ENCODE data around the gene SHTN1. TPM values are rescaled to one million over a fixed set of nuclear protein-coding genes. Genes with fewer than 3 reads are reported as not detected.
A peak's percentile ranks its signal among the peaks of the same experiment; 100 is the strongest.

SHTN1 gene
- total and polyA plus RNA-seq, 2 donors from 2014 or later = 14.0 to 44.2 TPM

- no peak overlapping the region for H3K27ac ChIP-seq (ENCODE audit: low read depth in 2 of 2, low read length in 2 of 2)
- no peaks in the 10 kb centered on the region for H3K27me3 ChIP-seq (ENCODE audit: control insufficient read depth, insufficient read depth, low read length)
- H3K4me3 ChIP-seq (ENCODE audit: low read length in 3 of 3) = no peak overlapping the region
- DNase-seq (no peak), FAIRE-seq (no peak)
- H3K36me3 ChIP-seq (ENCODE audit: control insufficient read depth in 2 of 3, insufficient read depth in 3 of 3, low read length in 3 of 3) = no peaks in the 10 kb centered on the region
- H3K9me3 ChIP-seq (ENCODE audit: control insufficient read depth in 2 of 3, insufficient read depth in 1 of 3, low read length in 3 of 3) = no peaks in the 10 kb centered on the region
- H3K4me1 ChIP-seq (ENCODE audit: control insufficient read depth in 2 of 3, insufficient read depth in 2 of 3, low read depth in 1 of 3, low read length in 3 of 3) = no peaks in the 10 kb centered on the region
- no peak for TF ChIP-seq CTCF (IDR thresholded peaks at IDR 0.05; ENCODE audit: borderline replicate concordance, extremely low read depth, insufficient read depth)
- no peak overlapping the region for H3K9ac ChIP-seq (ENCODE audit: low read length in 3 of 3)
- intact Hi-C loops (cut with DNase I) = no loop called here
Measured at GRCh38 chr10:116882639-116883038, 122.3 kb downstream of the SHTN1 start.

- H3K27ac ChIP-seq (ENCODE audit: low read depth in 2 of 2, low read length in 2 of 2) = no peak overlapping the region
- intact Hi-C loops (cut with DNase I) = no loop called here
- no peak overlapping the region for H3K4me3 ChIP-seq (ENCODE audit: low read length in 3 of 3)
- H3K9me3 ChIP-seq (ENCODE audit: control insufficient read depth in 2 of 3, insufficient read depth in 1 of 3, low read length in 3 of 3) = no peaks in the 10 kb centered on the region
- no peak overlapping the region for H3K9ac ChIP-seq (ENCODE audit: low read length in 3 of 3)
- H3K36me3 ChIP-seq (ENCODE audit: control insufficient read depth in 2 of 3, insufficient read depth in 3 of 3, low read length in 3 of 3) = no peaks in the 10 kb centered on the region
- H3K4me1 ChIP-seq (ENCODE audit: control insufficient read depth in 2 of 3, insufficient read depth in 2 of 3, low read depth in 1 of 3, low read length in 3 of 3) = no peaks in the 10 kb centered on the region
- no peak for TF ChIP-seq CTCF (IDR thresholded peaks at IDR 0.05; ENCODE audit: borderline replicate concordance, extremely low read depth, insufficient read depth)
- H3K27me3 ChIP-seq (ENCODE audit: control insufficient read depth, insufficient read depth, low read length) = no peaks in the 10 kb centered on the region
- DNase-seq = peak in 1 of 5 donors; percentile 29
- FAIRE-seq = no peak
Measured at GRCh38 chr10:116880716-116881482, 124.1 kb downstream of the SHTN1 start.

GRCh38 chr10:116879817-116880216, 125.2 kb downstream of the SHTN1 start:
- FAIRE-seq = no peak
- no peaks in the 10 kb centered on the region for H3K36me3 ChIP-seq (ENCODE audit: control insufficient read depth in 2 of 3, insufficient read depth in 3 of 3, low read length in 3 of 3)
- no peak for DNase-seq
- H3K9me3 ChIP-seq (ENCODE audit: control insufficient read depth in 2 of 3, insufficient read depth in 1 of 3, low read length in 3 of 3) = no peaks in the 10 kb centered on the region
- no peak for TF ChIP-seq CTCF (IDR thresholded peaks at IDR 0.05; ENCODE audit: borderline replicate concordance, extremely low read depth, insufficient read depth)
- no peak overlapping the region for H3K27ac ChIP-seq (ENCODE audit: low read depth in 2 of 2, low read length in 2 of 2)
- H3K4me1 ChIP-seq (ENCODE audit: control insufficient read depth in 2 of 3, insufficient read depth in 2 of 3, low read depth in 1 of 3, low read length in 3 of 3) = no peaks in the 10 kb centered on the region
- no peak overlapping the region for H3K4me3 ChIP-seq (ENCODE audit: low read length in 3 of 3)
- no peak overlapping the region for H3K9ac ChIP-seq (ENCODE audit: low read length in 3 of 3)
- H3K27me3 ChIP-seq (ENCODE audit: control insufficient read depth, insufficient read depth, low read length) = no peaks in the 10 kb centered on the region
- intact Hi-C loops (cut with DNase I) = no loop called here
